ENCODE results near the gene ANKRD29. TPM values are rescaled to one million over a fixed set of nuclear protein-coding genes. Genes with fewer than 3 reads are reported as not detected.
"Not testable (repeated sequence)": the region's sequence is repeated elsewhere in the genome, so short reads cannot be mapped to it uniquely, and the experiment has no call there.

ANKRD29 gene
- total and polyA plus RNA-seq, 9 donors = 2.1 to 5.5 (median 3.3) TPM

- WGBS (ENCODE audit: insufficient coverage) = 13% methylated on average over 9 of the region's 19 CpGs
- Histone ChIP-seq H3K4me3 (ENCODE audit: low read length) (peak overlapping the region; percentile 98), H3K27ac (ENCODE audit: low read length) (peak overlapping the region; percentile 100), H3K9me3 (replicated peaks; ENCODE audit: control insufficient read depth, low read depth, low read length) (no peaks in the 10 kb centered on the region), H3K4me1 (ENCODE audit: control insufficient read depth, insufficient read depth, low read length) (peaks cover 18% of the 10 kb centered on the region), H3K36me3 (ENCODE audit: control insufficient read depth, insufficient read depth, low read length) (peaks cover 8% of the 10 kb centered on the region), H3K27me3 (ENCODE audit: control insufficient read depth, insufficient read depth, low read length) (peaks cover 5% of the 10 kb centered on the region)
- DNase-seq = peak; percentile 53
Observed at GRCh38 chr18:23585007-23585871, 77.5 kb downstream of the ANKRD29 start.

GRCh38 chr18:23584019-23584983 lies 78.4 kb downstream of the ANKRD29 start:
- Histone ChIP-seq H3K27me3 (ENCODE audit: control insufficient read depth, insufficient read depth, low read length) (peaks cover 5% of the 10 kb centered on the region), H3K4me1 (ENCODE audit: control insufficient read depth, insufficient read depth, low read length) (peaks cover 18% of the 10 kb centered on the region), H3K36me3 (ENCODE audit: control insufficient read depth, insufficient read depth, low read length) (peaks cover 9% of the 10 kb centered on the region), H3K27ac (ENCODE audit: low read length) (peak overlapping the region; percentile 100), H3K4me3 (ENCODE audit: low read length) (no peak overlapping the region), H3K9me3 (replicated peaks; ENCODE audit: control insufficient read depth, low read depth, low read length) (no peaks in the 10 kb centered on the region)
- no peak for DNase-seq
- 89% methylated on average over 12 of the region's 13 CpGs for WGBS (ENCODE audit: insufficient coverage)

GRCh38 chr18:23583071-23583865 lies 79.4 kb downstream of the ANKRD29 start:
- WGBS (ENCODE audit: insufficient coverage) = 72% methylated on average over 3 of the region's 5 CpGs
- DNase-seq = no peak
- peaks cover 26% of the 10 kb centered on the region for H3K4me1 ChIP-seq (ENCODE audit: control insufficient read depth, insufficient read depth, low read length)
- no peaks in the 10 kb centered on the region for H3K9me3 ChIP-seq (replicated peaks; ENCODE audit: control insufficient read depth, low read depth, low read length)
- H3K27me3 ChIP-seq (ENCODE audit: control insufficient read depth, insufficient read depth, low read length) = no peaks in the 10 kb centered on the region
- no peak overlapping the region for H3K4me3 ChIP-seq (ENCODE audit: low read length)
- no peak overlapping the region for H3K27ac ChIP-seq (ENCODE audit: low read length)
- peaks cover 9% of the 10 kb centered on the region for H3K36me3 ChIP-seq (ENCODE audit: control insufficient read depth, insufficient read depth, low read length)

GRCh38 chr18:23580677-23581367 lies 81.9 kb downstream of the ANKRD29 start:
- Histone ChIP-seq H3K27me3 (ENCODE audit: control insufficient read depth, insufficient read depth, low read length) (no peaks in the 10 kb centered on the region), H3K4me3 (ENCODE audit: low read length) (no peak overlapping the region), H3K36me3 (ENCODE audit: control insufficient read depth, insufficient read depth, low read length) (peaks cover 14% of the 10 kb centered on the region), H3K27ac (ENCODE audit: low read length) (no peak overlapping the region), H3K9me3 (replicated peaks; ENCODE audit: control insufficient read depth, low read depth, low read length) (no peaks in the 10 kb centered on the region), H3K4me1 (ENCODE audit: control insufficient read depth, insufficient read depth, low read length) (peaks cover 27% of the 10 kb centered on the region)
- WGBS (ENCODE audit: insufficient coverage) = 94% methylated on average over 3 of the region's 6 CpGs
- no peak for DNase-seq

GRCh38 chr18:23578891-23579653 lies 83.6 kb downstream of the ANKRD29 start:
- no peaks in the 10 kb centered on the region for H3K27me3 ChIP-seq (ENCODE audit: control insufficient read depth, insufficient read depth, low read length)
- DNase-seq = peak; percentile 59
- H3K4me3 ChIP-seq (ENCODE audit: low read length) = no peak overlapping the region
- no peaks in the 10 kb centered on the region for H3K9me3 ChIP-seq (replicated peaks; ENCODE audit: control insufficient read depth, low read depth, low read length)
- peaks cover 18% of the 10 kb centered on the region for H3K36me3 ChIP-seq (ENCODE audit: control insufficient read depth, insufficient read depth, low read length)
- 93% methylated on average over 6 of the region's 8 CpGs for WGBS (ENCODE audit: insufficient coverage)
- H3K27ac ChIP-seq (ENCODE audit: low read length) = peak overlapping the region; percentile 29
- peaks cover 22% of the 10 kb centered on the region for H3K4me1 ChIP-seq (ENCODE audit: control insufficient read depth, insufficient read depth, low read length)

GRCh38 chr18:23578067-23578701 lies 84.5 kb downstream of the ANKRD29 start:
- DNase-seq = peak; percentile 45
- 85% methylated on average over 4 of the region's 6 CpGs for WGBS (ENCODE audit: insufficient coverage)
- Histone ChIP-seq H3K27ac (ENCODE audit: low read length) (peak overlapping the region; percentile 29), H3K4me1 (ENCODE audit: control insufficient read depth, insufficient read depth, low read length) (peaks cover 23% of the 10 kb centered on the region), H3K27me3 (ENCODE audit: control insufficient read depth, insufficient read depth, low read length) (no peaks in the 10 kb centered on the region), H3K4me3 (ENCODE audit: low read length) (no peak overlapping the region), H3K9me3 (replicated peaks; ENCODE audit: control insufficient read depth, low read depth, low read length) (no peaks in the 10 kb centered on the region), H3K36me3 (ENCODE audit: control insufficient read depth, insufficient read depth, low read length) (peaks cover 19% of the 10 kb centered on the region)

GRCh38 chr18:23577521-23577920 lies 85.2 kb downstream of the ANKRD29 start:
- Histone ChIP-seq H3K4me1 (ENCODE audit: control insufficient read depth, insufficient read depth, low read length) (peaks cover 23% of the 10 kb centered on the region), H3K36me3 (ENCODE audit: control insufficient read depth, insufficient read depth, low read length) (peaks cover 22% of the 10 kb centered on the region)
- H3K27me3 ChIP-seq (ENCODE audit: control insufficient read depth, insufficient read depth, low read length); H3K4me3 ChIP-seq (ENCODE audit: low read length); DNase-seq; H3K9me3 ChIP-seq (replicated peaks; ENCODE audit: control insufficient read depth, low read depth, low read length); H3K27ac ChIP-seq (ENCODE audit: low read length): not testable (repeated sequence)
- WGBS (ENCODE audit: insufficient coverage) = 91% methylated on average over 12 of the region's 24 CpGs

- Histone ChIP-seq H3K4me3 (ENCODE audit: low read length) (no peak overlapping the region), H3K27me3 (ENCODE audit: control insufficient read depth, insufficient read depth, low read length) (no peaks in the 10 kb centered on the region), H3K4me1 (ENCODE audit: control insufficient read depth, insufficient read depth, low read length) (peaks cover 20% of the 10 kb centered on the region), H3K27ac (ENCODE audit: low read length) (no peak overlapping the region), H3K36me3 (ENCODE audit: control insufficient read depth, insufficient read depth, low read length) (peaks cover 23% of the 10 kb centered on the region), H3K9me3 (replicated peaks; ENCODE audit: control insufficient read depth, low read depth, low read length) (no peaks in the 10 kb centered on the region)
- 80% methylated on average over 3 of the region's 7 CpGs for WGBS (ENCODE audit: insufficient coverage)
- no peak for DNase-seq
Observed at GRCh38 chr18:23575309-23575651, 87.4 kb downstream of the ANKRD29 start.
